Glutamatergic neuron (in vitro differentiated cells): ENCODE results near the gene RALGAPA2. TPM values are rescaled to one million over a fixed set of nuclear protein-coding genes. Genes with fewer than 3 reads are reported as not detected.

Experiments used
- DNase-seq: peaks from one replicate; pipeline ENCODE4 v3.0.0; 2022
- H3K27ac Mint-ChIP-seq: one replicate; pipeline ENCODE4 v1.8.0; 2020; ENCODE audit warnings: mild to moderate bottlenecking, mixed read lengths, inconsistent platforms; ENCODE audit not compliant: unreplicated experiment
- H3K27me3 Mint-ChIP-seq: one replicate; pipeline ENCODE4 v1.8.0; 2020; ENCODE audit warnings: mild to moderate bottlenecking, moderate library complexity, mixed read lengths, inconsistent platforms; ENCODE audit not compliant: unreplicated experiment
- H3K36me3 Mint-ChIP-seq: one replicate; pipeline ENCODE4 v1.8.0; 2020; ENCODE audit warnings: mild to moderate bottlenecking, mixed read lengths, inconsistent platforms; ENCODE audit not compliant: unreplicated experiment
- H3K4me1 Mint-ChIP-seq: one replicate; pipeline ENCODE4 v1.8.0; 2020; ENCODE audit warnings: mild to moderate bottlenecking, low read depth, mixed read lengths, inconsistent platforms; ENCODE audit not compliant: unreplicated experiment
- H3K4me3 Mint-ChIP-seq: one replicate; pipeline ENCODE4 v1.8.0; 2020; ENCODE audit warnings: mild to moderate bottlenecking, mixed read lengths, inconsistent platforms; ENCODE audit not compliant: unreplicated experiment
- H3K9me3 Mint-ChIP-seq: one replicate; pipeline ENCODE4 v1.8.0; 2020; ENCODE audit warnings: mild to moderate bottlenecking, moderate library complexity, mixed read lengths, inconsistent platforms; ENCODE audit not compliant: unreplicated experiment
- total RNA-seq: library from RNA; stranded (reverse); fragmentation: NEBNext Ultra II Directional; extraction: Animal tissue kit (Norgen Biotek cat#: 25700); gene quantifications from one replicate; pipeline ENCODE4 v1.2.1, GENCODE V29; 2021; ENCODE audit not compliant: unreplicated experiment
- TF ChIP-seq, protein P1 (sequence below): fragments of 200-600 bp; sonication (generic); IDR thresholded peaks from one replicate; pipeline ENCODE4 v1.5.0; 2021; ENCODE audit not compliant: partially characterized antibody, unreplicated experiment

Gene RALGAPA2
- total RNA-seq, 1 donor from 2014 or later: 60.9 TPM

DNA sequence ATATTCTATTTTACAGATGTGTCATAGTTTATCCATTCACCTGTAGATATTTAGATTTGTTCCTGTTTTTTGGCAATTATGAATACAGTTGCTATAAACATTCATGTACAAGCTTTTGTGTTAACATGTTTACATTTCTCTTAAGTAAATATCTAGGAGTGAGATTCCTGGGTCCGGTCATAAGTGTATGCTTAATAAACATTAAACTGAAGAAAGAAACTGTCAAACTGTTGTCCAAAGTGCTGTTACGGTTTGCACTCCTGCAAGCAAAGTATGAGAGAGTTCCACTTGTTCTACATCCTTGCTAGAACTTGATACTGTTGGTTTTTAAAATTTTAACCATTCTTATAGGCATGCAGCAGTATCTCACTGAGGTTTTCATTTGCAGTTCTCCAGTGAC, 138.6 kb downstream of the RALGAPA2 start:
- TF ChIP-seq, protein P1, sequence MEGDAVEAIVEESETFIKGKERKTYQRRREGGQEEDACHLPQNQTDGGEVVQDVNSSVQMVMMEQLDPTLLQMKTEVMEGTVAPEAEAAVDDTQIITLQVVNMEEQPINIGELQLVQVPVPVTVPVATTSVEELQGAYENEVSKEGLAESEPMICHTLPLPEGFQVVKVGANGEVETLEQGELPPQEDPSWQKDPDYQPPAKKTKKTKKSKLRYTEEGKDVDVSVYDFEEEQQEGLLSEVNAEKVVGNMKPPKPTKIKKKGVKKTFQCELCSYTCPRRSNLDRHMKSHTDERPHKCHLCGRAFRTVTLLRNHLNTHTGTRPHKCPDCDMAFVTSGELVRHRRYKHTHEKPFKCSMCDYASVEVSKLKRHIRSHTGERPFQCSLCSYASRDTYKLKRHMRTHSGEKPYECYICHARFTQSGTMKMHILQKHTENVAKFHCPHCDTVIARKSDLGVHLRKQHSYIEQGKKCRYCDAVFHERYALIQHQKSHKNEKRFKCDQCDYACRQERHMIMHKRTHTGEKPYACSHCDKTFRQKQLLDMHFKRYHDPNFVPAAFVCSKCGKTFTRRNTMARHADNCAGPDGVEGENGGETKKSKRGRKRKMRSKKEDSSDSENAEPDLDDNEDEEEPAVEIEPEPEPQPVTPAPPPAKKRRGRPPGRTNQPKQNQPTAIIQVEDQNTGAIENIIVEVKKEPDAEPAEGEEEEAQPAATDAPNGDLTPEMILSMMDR: no peak
- DNase-seq: no peak
- Mint-ChIP-seq H3K27ac (no peak overlapping the region), H3K9me3 (no peaks in the 10 kb centered on the region), H3K27me3 (no peaks in the 10 kb centered on the region), H3K36me3 (peaks cover 7% of the 10 kb centered on the region), H3K4me1 (peaks cover 2% of the 10 kb centered on the region), H3K4me3 (no peak overlapping the region)

DNA sequence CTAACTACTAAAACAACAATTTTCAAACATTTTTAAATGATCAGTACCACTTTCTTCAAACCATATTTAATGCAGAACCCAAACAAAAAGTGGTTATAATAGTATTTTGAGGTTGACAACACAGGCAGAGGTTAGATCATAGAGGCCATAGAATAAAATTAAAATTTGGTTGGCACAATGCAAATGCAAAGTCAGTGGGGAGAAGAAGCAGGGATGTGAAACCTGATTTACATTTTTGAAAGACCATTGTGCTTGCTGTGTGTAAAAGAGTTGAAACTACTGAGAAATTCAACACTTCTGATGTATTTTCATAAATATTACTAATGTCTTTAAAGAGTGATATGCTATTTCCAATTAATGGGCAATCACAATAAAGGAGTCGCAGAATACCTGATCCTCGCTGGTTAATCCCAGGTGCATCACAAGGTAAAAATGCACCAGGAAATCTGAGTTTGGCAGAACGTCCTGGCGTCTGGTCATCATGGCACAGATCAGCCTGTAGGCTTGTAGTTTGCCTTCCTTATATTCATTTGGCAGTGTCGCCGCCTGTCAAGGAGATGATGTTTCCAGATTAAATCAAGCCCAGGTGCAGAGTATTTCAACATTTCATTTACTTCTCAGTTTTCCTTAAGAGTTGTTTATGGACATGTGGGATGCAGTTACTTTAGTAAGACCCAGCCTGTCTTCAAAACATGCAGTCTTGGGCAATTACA, 141.2 kb downstream of the RALGAPA2 start:
- Mint-ChIP-seq H3K36me3 (peaks cover 7% of the 10 kb centered on the region), H3K4me1 (peaks cover 14% of the 10 kb centered on the region), H3K9me3 (no peaks in the 10 kb centered on the region), H3K4me3 (no peak overlapping the region), H3K27ac (no peak overlapping the region), H3K27me3 (peaks cover 2% of the 10 kb centered on the region)
- DNase-seq: no peak
- TF ChIP-seq, protein P1: no peak

DNA sequence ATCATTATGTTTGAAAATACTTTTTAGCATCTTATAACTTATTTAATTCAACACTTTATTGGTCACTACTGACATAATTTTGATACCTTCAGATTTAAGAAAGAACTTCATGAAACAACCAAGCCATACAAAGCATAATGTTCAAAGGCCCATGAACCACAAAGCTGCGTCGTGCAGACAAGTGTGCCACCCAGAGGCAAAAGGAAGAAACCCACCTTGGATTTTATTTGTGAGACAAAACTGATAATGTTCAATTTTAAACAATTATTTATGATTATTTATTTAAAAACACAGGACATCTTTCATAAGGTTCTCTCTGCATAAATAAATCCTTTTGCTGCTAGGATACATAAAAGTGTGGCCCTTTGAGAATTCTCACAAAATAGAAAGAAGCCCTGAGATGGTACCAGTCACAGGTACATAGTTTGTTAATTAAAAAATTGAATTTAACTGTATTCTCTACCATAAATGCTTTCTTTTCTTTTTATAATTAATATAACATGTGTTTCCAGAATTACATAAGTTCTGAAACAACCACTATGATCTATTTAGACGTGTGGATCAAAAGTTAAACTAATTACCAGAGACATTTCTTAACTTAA, 143.7 kb downstream of the RALGAPA2 start:
- H3K9me3 Mint-ChIP-seq: no peaks in the 10 kb centered on the region
- peaks cover 3% of the 10 kb centered on the region for H3K36me3 Mint-ChIP-seq
- peak; percentile 39 for DNase-seq
- peaks cover 21% of the 10 kb centered on the region for H3K4me1 Mint-ChIP-seq
- H3K27me3 Mint-ChIP-seq: peaks cover 3% of the 10 kb centered on the region
- TF ChIP-seq, protein P1: peak; percentile 75
- H3K4me3 Mint-ChIP-seq: no peak overlapping the region
- H3K27ac Mint-ChIP-seq: no peak overlapping the region

DNA sequence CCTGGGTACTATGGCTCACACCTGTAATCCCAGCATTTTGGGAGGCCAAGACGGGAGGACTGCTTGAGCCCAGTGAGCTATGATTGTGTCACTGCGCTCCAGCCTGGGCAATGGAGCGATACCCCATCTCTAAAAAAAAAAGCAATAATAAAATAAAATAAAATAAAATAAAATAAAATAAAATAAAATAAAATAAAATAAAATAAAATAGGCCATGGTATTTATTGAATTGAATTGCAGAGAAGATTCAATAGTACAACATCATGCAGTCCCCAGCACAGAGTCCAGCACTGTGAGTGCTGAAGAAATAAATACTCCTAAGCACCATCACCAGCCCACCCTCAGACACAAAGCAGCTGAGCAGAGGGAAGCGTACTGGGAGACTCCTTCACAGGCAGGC, 144.7 kb downstream of the RALGAPA2 start:
- TF ChIP-seq, protein P1: no peak
- no peak overlapping the region for H3K27ac Mint-ChIP-seq
- H3K4me1 Mint-ChIP-seq: peaks cover 26% of the 10 kb centered on the region
- DNase-seq: no peak
- peaks cover 3% of the 10 kb centered on the region for H3K27me3 Mint-ChIP-seq
- no peaks in the 10 kb centered on the region for H3K36me3 Mint-ChIP-seq
- H3K9me3 Mint-ChIP-seq: no peaks in the 10 kb centered on the region
- no peak overlapping the region for H3K4me3 Mint-ChIP-seq

DNA sequence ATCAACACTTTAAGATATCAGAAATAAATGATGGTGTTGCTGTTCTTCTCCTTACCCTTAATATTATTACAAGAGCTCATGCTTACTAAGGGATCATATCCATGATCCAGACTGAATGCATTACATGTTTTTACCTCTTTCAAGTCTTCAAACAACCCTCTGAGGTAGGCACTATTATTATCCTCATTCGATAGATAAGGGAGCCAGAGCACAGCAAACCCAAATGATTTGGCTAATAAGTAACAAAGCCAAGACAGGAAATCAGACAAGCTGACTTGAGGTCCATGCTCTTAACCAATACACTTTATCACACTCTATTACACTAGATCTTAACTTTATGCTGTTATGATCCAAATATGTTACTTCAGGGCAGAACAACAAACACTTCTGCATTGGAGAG, 145.9 kb downstream of the RALGAPA2 start:
- Mint-ChIP-seq H3K27me3 (peaks cover 3% of the 10 kb centered on the region), H3K4me3 (no peak overlapping the region), H3K4me1 (peaks cover 38% of the 10 kb centered on the region), H3K9me3 (no peaks in the 10 kb centered on the region), H3K27ac (no peak overlapping the region), H3K36me3 (no peaks in the 10 kb centered on the region)
- TF ChIP-seq, protein P1: no peak
- DNase-seq: no peak
